Fibroblast of peridontal ligament (primary cell): ENCODE data around the gene TMEM129.

Source experiments
- DNase-seq: peaks from one replicate; pipeline ENCODE4 v3.0.0-alpha.2; 2010; ENCODE audit errors: extremely low read depth

Gene TMEM129

GRCh38 chr4:1745165-1745564 is 24.0 kb upstream of the TMEM129 start:
- DNase-seq, result no peak

- DNase-seq, result no peak
These were observed 23.4 kb upstream of the TMEM129 start for GRCh38 chr4:1744552-1744951.

- no peak for DNase-seq
These were observed 22.9 kb upstream of the TMEM129 start for GRCh38 chr4:1743975-1744374.

- no peak for DNase-seq
These were observed 22.4 kb upstream of the TMEM129 start for GRCh38 chr4:1743551-1743950.

GRCh38 chr4:1741208-1741607 is 20.1 kb upstream of the TMEM129 start:
- DNase-seq, result no peak

- DNase-seq, result no peak
These were observed 19.0 kb upstream of the TMEM129 start for GRCh38 chr4:1740021-1740545.

GRCh38 chr4:1739358-1739757 is 18.2 kb upstream of the TMEM129 start:
- no peak for DNase-seq

- no peak for DNase-seq
These were observed 17.3 kb upstream of the TMEM129 start for GRCh38 chr4:1738410-1738809.

GRCh38 chr4:1737666-1738065 is 16.5 kb upstream of the TMEM129 start:
- no peak for DNase-seq

- DNase-seq, result no peak
These were observed 15.7 kb upstream of the TMEM129 start for GRCh38 chr4:1736812-1737211.

- no peak for DNase-seq
These were observed 14.1 kb upstream of the TMEM129 start for GRCh38 chr4:1735215-1735614.

- DNase-seq, result no peak
These were observed 11.8 kb upstream of the TMEM129 start for GRCh38 chr4:1732911-1733310.

GRCh38 chr4:1731180-1731579 is 10.1 kb upstream of the TMEM129 start:
- no peak for DNase-seq

GRCh38 chr4:1730532-1731135 is 9.5 kb upstream of the TMEM129 start:
- no peak for DNase-seq

- DNase-seq, result no peak
These were observed 7.2 kb upstream of the TMEM129 start for GRCh38 chr4:1728061-1728980.

GRCh38 chr4:1727117-1728031 is 6.3 kb upstream of the TMEM129 start:
- DNase-seq, result peak; percentile 21

GRCh38 chr4:1726146-1726934 is 5.2 kb upstream of the TMEM129 start:
- peak; percentile 84 for DNase-seq

GRCh38 chr4:1725521-1725920 is 4.4 kb upstream of the TMEM129 start:
- DNase-seq, result no peak

GRCh38 chr4:1723131-1723801 is 2.1 kb upstream of the TMEM129 start:
- no peak for DNase-seq

- DNase-seq, result no peak
These were observed 1.5 kb upstream of the TMEM129 start for GRCh38 chr4:1722551-1723118.
